ENCODE results near the gene SLC4A1.

Gene SLC4A1

GRCh38 chr17:44198721-44199552, 69.0 kb downstream of the SLC4A1 start:
- TF ChIP-seq CTCF (conservative IDR thresholded peaks at IDR 0.05; ENCODE audit: low read depth, low read length): no peak
- DNase-seq (ENCODE audit: low read depth): no peak
- peak overlapping the region; percentile 80 for H3K4me3 ChIP-seq (ENCODE audit: low read length)
